Measurements from ENCODE around the gene NID1. TPM values are rescaled to one million over a fixed set of nuclear protein-coding genes. Genes with fewer than 3 reads are reported as not detected.

NID1 gene
- total and polyA plus RNA-seq, 2 experiments from 2014 or later, result 77.7 to 82.0 TPM

DNA sequence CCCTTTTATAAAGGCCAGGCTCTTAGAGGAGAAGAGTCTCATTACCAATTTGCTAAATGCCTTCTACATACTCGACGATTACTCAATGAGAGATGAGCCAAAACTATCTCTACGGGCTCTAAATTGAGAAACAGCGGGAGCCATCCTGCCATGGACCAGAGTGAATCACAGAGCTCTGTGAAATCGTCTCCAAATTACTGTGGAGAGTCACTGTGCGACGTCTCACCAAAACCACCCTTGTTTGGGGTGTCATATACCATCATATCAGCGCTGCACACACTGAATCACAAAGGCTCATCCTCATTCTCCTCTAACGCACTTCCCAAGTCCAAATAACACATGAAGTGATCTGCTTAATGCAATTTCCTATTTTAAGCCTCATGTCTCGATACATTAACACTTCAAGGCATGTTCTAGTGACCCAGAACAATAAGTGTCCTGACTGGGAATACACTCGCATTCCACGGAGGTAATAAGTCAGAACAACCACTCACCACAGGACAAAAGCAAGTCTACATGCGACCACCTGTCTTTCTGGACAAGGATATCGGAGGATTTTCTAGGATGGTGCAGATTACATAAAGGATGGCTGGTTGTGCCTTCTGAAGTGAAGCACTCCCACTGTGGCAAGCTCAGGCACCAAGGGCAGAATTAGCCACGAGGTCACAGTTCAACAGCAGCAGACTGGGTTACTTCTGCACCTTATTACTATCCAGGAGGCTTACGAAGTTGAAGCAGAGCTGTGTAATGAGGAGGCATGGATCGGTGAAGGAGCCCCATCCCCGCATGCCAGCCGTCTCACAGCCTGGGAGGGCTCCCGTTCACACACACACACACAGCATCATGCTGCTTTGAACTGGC, 44.3 kb downstream of the NID1 start:
- Histone ChIP-seq H4K20me1 (ENCODE audit: insufficient read depth) (no peaks in the 10 kb centered on the region), H3K9me2 (ENCODE audit: insufficient read depth) (no peaks in the 10 kb centered on the region), H3K79me2 (ENCODE audit: insufficient read depth) (no peaks in the 10 kb centered on the region), H3K4me1 (ENCODE audit: insufficient read depth) (peaks cover 54% of the 10 kb centered on the region), H3K36me3 (ENCODE audit: low read depth) (peaks cover 16% of the 10 kb centered on the region; the same call in 1 of the 2 replicates), H3K27ac (peak overlapping the region; percentile 82), H3K9ac (peak overlapping the region; percentile 63), H3K4me3 (peak overlapping the region; percentile 30; the same call in 1 of the 2 replicates), H3F3A (ENCODE audit: insufficient read depth) (peaks cover 59% of the 10 kb centered on the region), H3K9me3 (ENCODE audit: low read depth) (no peaks in the 10 kb centered on the region), H2AFZ (no peak overlapping the region), H3K27me3 (replicated peaks; ENCODE audit: insufficient read depth) (no peaks in the 10 kb centered on the region), H3K4me2 (ENCODE audit: unreplicated experiment) (peak overlapping the region; percentile 50)
- DNase-seq, result peak; percentile 96
- WGBS, 2 experiments (ENCODE audit: low coverage in 1 of 2, low lambda C conversion rate in 2 of 2, missing lambda C conversion rate in 2 of 2), result 39 to 40% methylated on average over 20 of the region's 20 CpGs
- TF ChIP-seq EZH2 (IDR thresholded peaks at IDR 0.05; ENCODE audit: insufficient read depth, poor library complexity, severe bottlenecking), result no peak
- no peak for TF ChIP-seq EZH2phosphoT487 (IDR thresholded peaks at IDR 0.05; ENCODE audit: insufficient read depth, low read depth)
- in situ Hi-C loops (cut with MboI), result no loop called here

DNA sequence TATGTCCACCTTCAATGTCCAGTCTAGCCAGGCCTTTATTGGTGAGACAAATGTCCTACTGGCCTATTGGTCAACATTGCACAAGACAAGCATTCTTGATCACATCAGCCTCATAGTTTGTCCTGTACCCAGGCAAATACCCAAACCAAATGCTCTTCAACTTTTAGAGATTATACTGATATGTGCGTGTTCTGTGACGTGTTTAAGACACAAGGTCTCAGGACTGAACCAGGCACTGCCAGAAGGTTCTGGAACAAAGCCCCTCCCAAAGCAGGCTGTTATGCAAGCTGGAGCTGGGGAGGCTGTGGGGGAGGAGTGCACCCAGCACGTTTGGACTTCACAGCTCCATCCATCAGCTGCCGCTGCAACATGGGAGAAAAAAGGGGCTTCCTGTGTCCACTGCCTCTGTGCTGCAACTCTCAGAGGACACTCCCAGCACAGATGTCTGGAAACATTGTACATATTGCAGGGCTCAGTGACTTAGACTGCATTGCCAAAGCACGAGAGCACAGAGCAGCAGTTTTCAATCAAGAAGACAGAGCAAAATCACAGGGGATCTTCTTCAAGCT, 45.9 kb downstream of the NID1 start:
- WGBS, 2 experiments (ENCODE audit: low coverage in 1 of 2, low lambda C conversion rate in 2 of 2, missing lambda C conversion rate in 2 of 2), result 21 to 26% methylated on average over 5 of the region's 5 CpGs

DNA sequence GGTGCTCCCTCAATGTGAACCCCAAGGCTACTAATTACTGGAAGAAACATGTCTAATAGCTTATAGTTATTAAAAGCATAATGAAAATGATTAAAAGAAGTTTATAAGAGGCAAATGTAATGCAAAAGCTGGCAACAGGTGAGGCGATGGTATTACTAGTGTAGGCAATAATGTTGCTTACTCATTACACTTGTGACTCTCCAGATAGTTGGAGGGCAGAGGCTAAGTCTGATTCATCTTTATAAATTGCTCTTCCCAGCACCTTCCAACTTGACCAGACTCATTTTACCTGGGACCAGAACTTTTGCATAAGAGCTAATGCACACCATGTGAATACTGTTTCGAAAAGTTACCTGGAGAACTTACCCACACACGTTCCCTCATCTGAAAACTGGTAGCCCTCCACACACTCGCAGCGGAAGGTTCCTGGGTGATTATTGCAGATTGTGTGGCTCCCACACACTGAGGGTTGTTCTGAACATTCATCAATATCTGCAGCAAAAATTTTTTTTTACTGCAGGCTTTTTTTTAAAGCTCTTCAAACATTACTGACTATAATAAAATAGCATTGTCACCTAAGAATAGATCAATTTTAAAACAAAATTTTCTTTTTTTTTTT, 48.0 kb downstream of the NID1 start:
- in situ Hi-C loops (cut with MboI), result no loop called here
- Histone ChIP-seq H3K9me3 (ENCODE audit: low read depth) (no peaks in the 10 kb centered on the region), H3K27ac (peak overlapping the region; percentile 23; the same call in 1 of the 2 replicates), H3K4me1 (ENCODE audit: insufficient read depth) (peaks cover 52% of the 10 kb centered on the region), H3K4me3 (no peak overlapping the region), H3K79me2 (ENCODE audit: insufficient read depth) (no peaks in the 10 kb centered on the region), H3K27me3 (replicated peaks; ENCODE audit: insufficient read depth) (no peaks in the 10 kb centered on the region), H4K20me1 (ENCODE audit: insufficient read depth) (no peaks in the 10 kb centered on the region), H3F3A (ENCODE audit: insufficient read depth) (peaks cover 53% of the 10 kb centered on the region), H3K36me3 (ENCODE audit: low read depth) (no peaks in the 10 kb centered on the region), H3K4me2 (ENCODE audit: unreplicated experiment) (peak overlapping the region; percentile 24), H3K9ac (no peak overlapping the region), H3K9me2 (ENCODE audit: insufficient read depth) (no peaks in the 10 kb centered on the region), H2AFZ (no peak overlapping the region)
- TF ChIP-seq EZH2 (IDR thresholded peaks at IDR 0.05; ENCODE audit: insufficient read depth, poor library complexity, severe bottlenecking) (no peak), EZH2phosphoT487 (IDR thresholded peaks at IDR 0.05; ENCODE audit: insufficient read depth, low read depth) (no peak)
- DNase-seq, result peak; percentile 67
- WGBS, 2 experiments (ENCODE audit: low coverage in 1 of 2, low lambda C conversion rate in 2 of 2, missing lambda C conversion rate in 2 of 2), result 88 to 91% methylated on average over 5 of the region's 5 CpGs

More for the DNA sequence above, 45.9 kb downstream of the NID1 start:
- in situ Hi-C loops (cut with MboI), result no loop called here
- Histone ChIP-seq H3K9me3 (ENCODE audit: low read depth) (no peaks in the 10 kb centered on the region), H3K27ac (peak overlapping the region; percentile 82), H3K4me2 (ENCODE audit: unreplicated experiment) (peak overlapping the region; percentile 50), H3K9ac (peak overlapping the region; percentile 7; the same call in 1 of the 2 replicates), H3K4me1 (ENCODE audit: insufficient read depth) (peaks cover 54% of the 10 kb centered on the region), H3K9me2 (ENCODE audit: insufficient read depth) (no peaks in the 10 kb centered on the region), H4K20me1 (ENCODE audit: insufficient read depth) (no peaks in the 10 kb centered on the region), H3K79me2 (ENCODE audit: insufficient read depth) (no peaks in the 10 kb centered on the region), H3F3A (ENCODE audit: insufficient read depth) (peaks cover 59% of the 10 kb centered on the region), H3K4me3 (no peak overlapping the region), H2AFZ (no peak overlapping the region), H3K36me3 (ENCODE audit: low read depth) (peaks cover 6% of the 10 kb centered on the region; the same call in 1 of the 2 replicates), H3K27me3 (replicated peaks; ENCODE audit: insufficient read depth) (no peaks in the 10 kb centered on the region)
- TF ChIP-seq EZH2 (IDR thresholded peaks at IDR 0.05; ENCODE audit: insufficient read depth, poor library complexity, severe bottlenecking) (no peak), EZH2phosphoT487 (IDR thresholded peaks at IDR 0.05; ENCODE audit: insufficient read depth, low read depth) (no peak)
- DNase-seq, result peak; percentile 77

DNA sequence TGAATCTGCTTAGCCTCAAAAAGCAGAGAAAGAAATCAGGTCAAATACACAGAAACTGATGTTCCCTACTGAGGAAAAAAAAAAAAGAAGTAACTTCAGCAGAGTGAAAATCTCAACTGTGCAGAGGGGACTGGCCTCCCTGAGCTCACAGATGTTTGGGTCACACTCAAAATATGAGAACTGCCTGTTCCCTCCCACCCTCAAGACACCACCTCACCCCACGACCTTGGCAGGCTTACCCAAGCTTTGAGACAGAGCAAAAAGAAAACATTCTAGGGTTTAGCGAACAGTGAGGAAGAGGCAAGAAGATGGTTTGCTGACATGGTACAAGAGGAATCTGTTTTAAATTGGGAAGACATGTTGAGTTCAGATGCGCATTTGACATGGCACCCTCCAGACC, 48.8 kb downstream of the NID1 start:
- H3K27me3 ChIP-seq (replicated peaks; ENCODE audit: insufficient read depth), result no peaks in the 10 kb centered on the region
- in situ Hi-C loops (cut with MboI), result no loop called here
- peak; percentile 28 for DNase-seq

More for the DNA sequence above, 48.8 kb downstream of the NID1 start:
- Histone ChIP-seq H3K27ac (peak overlapping the region; percentile 23; the same call in 1 of the 2 replicates), H3K4me3 (no peak overlapping the region), H3K9me3 (ENCODE audit: low read depth) (no peaks in the 10 kb centered on the region), H3K79me2 (ENCODE audit: insufficient read depth) (no peaks in the 10 kb centered on the region), H3F3A (ENCODE audit: insufficient read depth) (peaks cover 44% of the 10 kb centered on the region), H3K4me2 (ENCODE audit: unreplicated experiment) (peak overlapping the region; percentile 24), H3K36me3 (ENCODE audit: low read depth) (no peaks in the 10 kb centered on the region), H3K4me1 (ENCODE audit: insufficient read depth) (peaks cover 44% of the 10 kb centered on the region), H4K20me1 (ENCODE audit: insufficient read depth) (no peaks in the 10 kb centered on the region), H3K9me2 (ENCODE audit: insufficient read depth) (no peaks in the 10 kb centered on the region), H3K9ac (no peak overlapping the region), H2AFZ (no peak overlapping the region)
- TF ChIP-seq EZH2phosphoT487 (IDR thresholded peaks at IDR 0.05; ENCODE audit: insufficient read depth, low read depth), result no peak
- no peak for TF ChIP-seq EZH2 (IDR thresholded peaks at IDR 0.05; ENCODE audit: insufficient read depth, poor library complexity, severe bottlenecking)
- WGBS, 2 experiments (ENCODE audit: low coverage in 1 of 2, low lambda C conversion rate in 2 of 2, missing lambda C conversion rate in 2 of 2), result 36 to 42% methylated on average over 3 of the region's 3 CpGs
